Posterior vena cava (tissue), 2 donors: ENCODE data around the gene HM13. TPM values are rescaled to one million over a fixed set of nuclear protein-coding genes. Genes with fewer than 3 reads are reported as not detected.
"Not testable (repeated sequence)": the region's sequence is repeated elsewhere in the genome, so short reads cannot be mapped to it uniquely, and the experiment has no call there.

Experiments
- DNase-seq: peaks from one replicate; pipeline ENCODE4 v3.0.0-alpha.2; 2020; ENCODE audit warnings: low spot score
- intact Hi-C, 2 donors: fragments of 100-400 bp; cut with DNase I; formaldehyde crosslinking; loops; one replicate each; pipeline versions ENCODE4 v1.14.1 to v1.14.2; 2022 to 2023
- total RNA-seq, 2 donors: library from RNA; stranded (reverse); fragmentation: NEBNext Ultra II Directional; extraction: Animal tissue kit (Norgen Biotek cat#: 25700); gene quantifications; one replicate each; pipeline ENCODE4 v1.2.1, GENCODE V29; 2021
- donor health status: DM: yes; HTN: yes; CAD: no.
- donor health status: DM: yes; HTN: yes; CAD: no.

HM13 gene
- total RNA-seq, 2 donors from 2014 or later = 118 TPM

DNA sequence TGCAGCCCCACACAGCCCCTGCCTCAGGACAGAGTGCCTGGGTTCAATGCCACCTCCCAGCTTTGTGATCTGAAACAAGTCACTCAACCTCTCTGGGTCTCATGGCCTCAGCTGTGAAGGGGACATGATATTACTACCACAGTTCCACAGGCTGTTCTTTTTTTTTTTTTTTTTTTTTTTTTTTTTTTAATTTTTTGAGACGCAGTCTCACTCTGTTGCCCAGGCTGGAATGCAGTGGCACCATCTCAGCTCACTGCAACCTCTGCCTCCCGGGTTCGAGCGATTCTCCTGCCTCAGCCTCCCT lies 82.1 kb downstream of the HM13 start:
- not testable (repeated sequence) for DNase-seq
- intact Hi-C loops = loop anchor here in 1 of 2 donors (5.0 kb wide), 1 partner anchor 756 kb away; no protein-coding TSS in a partner anchor

DNA sequence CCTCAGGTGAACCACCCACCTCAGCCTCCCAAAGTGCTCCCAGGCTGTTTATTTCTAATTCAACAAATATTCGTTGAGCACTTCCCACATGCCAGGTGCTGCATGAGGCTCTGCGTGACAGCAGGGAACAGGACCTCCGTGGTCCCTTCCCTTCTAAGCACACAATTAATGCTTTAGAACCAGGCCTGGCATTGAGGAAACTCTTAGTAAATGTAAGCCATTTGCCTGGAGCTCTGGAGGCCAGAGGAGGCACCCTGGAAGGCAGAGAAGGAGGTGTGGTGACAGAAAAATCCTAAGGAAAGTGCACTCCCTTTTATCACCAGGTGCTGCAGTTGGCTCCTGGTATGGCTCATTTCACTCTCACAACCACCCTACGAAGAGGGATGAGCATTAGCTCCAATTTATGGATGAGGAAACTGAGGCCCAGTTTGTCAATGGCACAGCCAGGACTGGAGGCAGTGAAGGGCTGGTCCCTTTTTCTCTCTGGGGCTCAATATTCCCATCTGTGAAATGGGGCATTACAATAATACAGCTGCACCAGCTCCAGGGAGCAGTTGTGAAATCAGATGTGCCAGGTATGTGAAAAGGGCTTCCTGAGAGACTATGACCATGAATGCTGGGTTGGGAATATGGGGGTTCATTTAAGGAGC lies 82.7 kb downstream of the HM13 start:
- intact Hi-C loops = loop anchor here in 1 of 2 donors (5.0 kb wide), 1 partner anchor 755 kb away; no protein-coding TSS in a partner anchor
- no peak for DNase-seq

DNA sequence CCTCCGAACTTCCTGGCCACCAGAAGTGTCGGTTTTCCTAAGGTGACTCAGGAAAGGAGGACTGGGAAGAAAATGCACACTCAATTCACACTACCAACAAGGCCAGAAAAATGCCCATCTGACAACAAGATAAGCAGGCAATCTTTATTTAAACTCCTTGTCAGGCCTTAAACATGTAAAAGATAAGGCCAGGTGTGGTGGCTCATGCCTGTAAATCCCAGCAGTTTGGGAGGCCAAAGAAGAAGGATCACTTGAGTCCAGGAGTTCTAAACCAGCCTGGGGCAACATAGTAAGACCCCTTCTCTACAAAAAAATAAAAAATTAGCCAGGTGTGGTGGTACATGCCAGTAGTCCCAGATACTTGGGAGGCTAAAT lies 83.2 kb downstream of the HM13 start:
- intact Hi-C loops = loop anchor here in 1 of 2 donors (5.0 kb wide), 1 partner anchor 755 kb away; no protein-coding TSS in a partner anchor
- DNase-seq = no peak

DNA sequence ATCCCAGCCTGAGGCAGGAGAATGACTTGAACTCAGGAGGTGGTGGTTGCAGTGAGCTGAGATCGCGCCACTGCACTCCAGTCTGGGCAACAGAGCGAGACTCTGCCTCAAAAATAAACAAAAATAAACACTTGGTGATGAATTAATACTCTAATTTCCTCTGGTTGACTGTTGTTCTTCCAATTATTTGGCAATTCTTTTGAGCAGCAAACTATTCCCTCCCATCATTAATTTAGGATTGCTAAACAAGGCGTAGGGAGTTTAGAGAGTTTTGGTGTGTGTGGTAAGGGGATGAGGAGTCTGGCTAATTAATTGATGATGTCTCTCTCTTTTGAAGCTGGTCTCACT lies 88.2 kb downstream of the HM13 start:
- no peak for DNase-seq
- intact Hi-C loops = no loop called here

DNA sequence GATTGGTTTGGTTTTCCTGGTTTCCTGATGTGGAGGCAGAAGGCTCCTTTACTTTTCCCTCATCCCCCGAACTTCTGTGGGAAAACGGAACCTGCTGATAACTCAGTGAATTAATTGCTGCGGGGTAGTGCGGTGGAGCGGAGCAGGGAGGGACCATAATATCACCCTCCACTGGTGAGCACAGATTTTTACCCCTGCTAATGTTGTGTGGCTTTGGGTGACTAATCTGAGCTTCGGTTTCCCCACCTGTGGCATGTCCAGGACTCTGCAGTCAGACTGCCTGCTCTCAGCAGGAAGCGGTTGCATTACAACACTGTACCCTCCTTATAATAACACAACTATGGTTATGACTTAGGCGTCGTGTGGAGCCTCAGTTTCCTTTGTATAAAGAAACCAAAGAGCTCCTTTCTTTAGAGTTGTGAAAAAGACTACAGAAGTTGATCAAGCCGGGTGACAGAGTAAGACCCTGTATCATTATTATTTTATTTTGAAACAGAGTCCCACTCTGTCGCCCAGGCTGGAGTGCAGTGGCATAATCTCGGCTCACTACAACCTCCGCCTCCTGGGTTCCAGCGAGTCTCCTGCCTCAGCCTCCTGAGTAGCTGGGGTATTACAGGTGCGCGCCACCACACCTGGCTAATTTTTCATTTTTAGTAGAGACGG lies 88.7 kb downstream of the HM13 start:
- intact Hi-C loops = no loop called here

DNA sequence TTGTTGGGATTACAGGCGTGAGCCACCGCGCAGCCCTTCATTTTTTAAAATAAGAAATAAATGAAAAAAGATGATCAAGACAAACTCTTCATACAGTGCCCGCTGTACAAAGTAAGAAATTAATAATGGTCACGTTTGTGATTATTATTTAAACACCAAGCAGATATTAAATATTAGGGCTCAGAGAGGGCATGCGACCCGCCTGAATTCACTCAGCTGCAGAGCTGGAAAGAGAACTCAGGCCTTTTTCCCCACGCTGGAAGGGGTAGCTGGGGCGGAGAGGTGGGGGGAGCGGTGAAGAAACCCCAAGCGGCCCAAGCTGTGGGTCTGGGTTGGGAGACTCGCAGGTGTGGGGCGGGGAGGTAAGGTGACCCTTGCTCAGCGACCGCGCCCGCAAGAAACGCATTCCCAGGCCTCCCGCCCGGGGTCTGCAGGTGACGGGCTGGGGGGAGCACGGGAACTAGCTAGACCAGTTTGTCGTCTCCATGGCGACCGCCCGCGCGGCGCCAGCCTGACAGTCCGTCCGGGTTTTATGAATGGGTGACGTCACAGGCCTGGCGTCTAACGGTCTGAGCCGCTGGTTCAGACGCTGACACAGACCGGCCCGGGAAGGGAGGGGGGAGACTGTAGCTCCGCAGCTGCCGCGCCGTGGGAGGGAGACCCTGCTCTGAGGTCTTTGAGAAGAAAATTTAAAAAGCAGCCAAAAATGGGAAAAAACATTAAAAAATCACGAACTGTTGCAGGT lies 89.8 kb downstream of the HM13 start:
- intact Hi-C loops = no loop called here
- DNase-seq = peak; percentile 98

More for the DNA sequence above, 88.7 kb downstream of the HM13 start:
- DNase-seq = no peak

DNA sequence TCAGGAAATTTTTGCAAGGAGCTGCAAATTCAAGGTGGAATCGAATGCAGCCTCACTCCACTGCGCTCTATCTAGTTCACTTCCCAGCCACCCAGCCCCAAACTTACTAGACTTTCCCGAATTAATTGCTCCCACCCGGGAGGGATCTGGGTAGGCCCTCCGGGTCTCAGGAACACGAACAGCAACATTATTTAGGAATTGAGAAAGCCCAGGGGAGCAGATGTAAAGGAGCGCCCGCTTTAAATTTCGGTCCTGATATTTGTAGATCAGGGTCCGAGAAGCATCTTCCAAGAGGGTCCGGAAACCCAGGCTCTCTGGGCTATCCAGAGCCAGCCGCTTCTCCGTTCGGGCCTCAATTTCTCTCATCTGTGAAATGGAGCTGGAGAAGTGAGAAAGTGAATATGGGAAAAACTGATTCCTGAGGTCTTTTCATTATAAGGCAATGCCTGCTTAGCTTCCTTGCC lies 90.4 kb downstream of the HM13 start:
- DNase-seq = no peak
- intact Hi-C loops = no loop called here

DNA sequence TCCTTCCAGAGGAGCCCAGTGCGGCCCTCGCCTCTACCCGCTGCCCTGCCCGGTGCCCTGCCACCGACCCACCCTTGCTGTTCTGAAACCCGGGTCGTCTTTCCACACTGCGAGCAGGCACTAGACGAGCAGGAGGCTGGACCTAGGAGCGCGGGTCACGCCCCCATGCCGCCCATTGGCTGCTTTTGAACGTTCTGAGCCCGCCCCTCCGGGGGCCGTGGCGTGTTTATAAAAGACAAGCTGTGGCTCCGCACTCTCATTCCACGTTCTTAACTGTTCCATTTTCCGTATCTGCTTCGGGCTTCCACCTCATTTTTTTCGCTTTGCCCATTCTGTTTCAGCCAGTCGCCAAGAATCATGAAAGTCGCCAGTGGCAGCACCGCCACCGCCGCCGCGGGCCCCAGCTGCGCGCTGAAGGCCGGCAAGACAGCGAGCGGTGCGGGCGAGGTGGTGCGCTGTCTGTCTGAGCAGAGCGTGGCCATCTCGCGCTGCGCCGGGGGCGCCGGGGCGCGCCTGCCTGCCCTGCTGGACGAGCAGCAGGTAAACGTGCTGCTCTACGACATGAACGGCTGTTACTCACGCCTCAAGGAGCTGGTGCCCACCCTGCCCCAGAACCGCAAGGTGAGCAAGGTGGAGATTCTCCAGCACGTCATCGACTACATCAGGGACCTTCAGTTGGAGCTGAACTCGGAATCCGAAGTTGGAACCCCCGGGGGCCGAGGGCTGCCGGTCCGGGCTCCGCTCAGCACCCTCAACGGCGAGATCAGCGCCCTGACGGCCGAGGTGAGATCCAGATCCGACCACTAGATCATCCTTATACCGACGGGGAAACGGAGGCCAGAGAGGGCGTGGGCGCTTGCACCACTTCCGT lies 91.0 kb downstream of the HM13 start, which contains the start of gene ID1:
Gene ID1, plus strand, starts transcription at position 259 of the 871 bp plus-strand sequence. Its CDS starts 99 bp downstream, at position 358.
- DNase-seq = peak; percentile 98
- intact Hi-C loops = no loop called here

DNA sequence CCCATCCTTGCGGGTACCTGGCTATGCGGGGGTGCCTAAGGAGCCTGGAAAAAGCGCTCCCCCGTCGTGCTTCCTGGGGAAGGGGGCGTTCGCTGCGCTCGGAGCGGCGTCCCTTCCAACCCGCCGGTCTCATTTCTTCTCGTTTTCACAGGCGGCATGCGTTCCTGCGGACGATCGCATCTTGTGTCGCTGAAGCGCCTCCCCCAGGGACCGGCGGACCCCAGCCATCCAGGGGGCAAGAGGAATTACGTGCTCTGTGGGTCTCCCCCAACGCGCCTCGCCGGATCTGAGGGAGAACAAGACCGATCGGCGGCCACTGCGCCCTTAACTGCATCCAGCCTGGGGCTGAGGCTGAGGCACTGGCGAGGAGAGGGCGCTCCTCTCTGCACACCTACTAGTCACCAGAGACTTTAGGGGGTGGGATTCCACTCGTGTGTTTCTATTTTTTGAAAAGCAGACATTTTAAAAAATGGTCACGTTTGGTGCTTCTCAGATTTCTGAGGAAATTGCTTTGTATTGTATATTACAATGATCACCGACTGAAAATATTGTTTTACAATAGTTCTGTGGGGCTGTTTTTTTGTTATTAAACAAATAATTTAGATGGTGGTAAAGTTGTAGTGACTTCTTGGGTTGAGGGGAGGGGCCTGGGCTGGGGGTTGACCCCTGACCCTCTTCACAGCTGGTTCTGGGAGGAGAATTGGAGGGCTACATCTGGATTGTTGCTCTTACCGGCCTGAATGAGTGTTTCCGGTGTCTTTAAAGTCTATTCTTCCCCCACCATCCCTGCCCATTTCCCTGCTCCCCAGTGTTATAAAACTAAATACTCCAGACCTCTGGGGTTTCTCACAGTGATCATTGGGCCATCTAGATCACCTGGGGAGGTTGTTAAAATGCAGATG lies 91.9 kb downstream of the HM13 start:
- peak; percentile 82 for DNase-seq
- intact Hi-C loops = no loop called here

DNA sequence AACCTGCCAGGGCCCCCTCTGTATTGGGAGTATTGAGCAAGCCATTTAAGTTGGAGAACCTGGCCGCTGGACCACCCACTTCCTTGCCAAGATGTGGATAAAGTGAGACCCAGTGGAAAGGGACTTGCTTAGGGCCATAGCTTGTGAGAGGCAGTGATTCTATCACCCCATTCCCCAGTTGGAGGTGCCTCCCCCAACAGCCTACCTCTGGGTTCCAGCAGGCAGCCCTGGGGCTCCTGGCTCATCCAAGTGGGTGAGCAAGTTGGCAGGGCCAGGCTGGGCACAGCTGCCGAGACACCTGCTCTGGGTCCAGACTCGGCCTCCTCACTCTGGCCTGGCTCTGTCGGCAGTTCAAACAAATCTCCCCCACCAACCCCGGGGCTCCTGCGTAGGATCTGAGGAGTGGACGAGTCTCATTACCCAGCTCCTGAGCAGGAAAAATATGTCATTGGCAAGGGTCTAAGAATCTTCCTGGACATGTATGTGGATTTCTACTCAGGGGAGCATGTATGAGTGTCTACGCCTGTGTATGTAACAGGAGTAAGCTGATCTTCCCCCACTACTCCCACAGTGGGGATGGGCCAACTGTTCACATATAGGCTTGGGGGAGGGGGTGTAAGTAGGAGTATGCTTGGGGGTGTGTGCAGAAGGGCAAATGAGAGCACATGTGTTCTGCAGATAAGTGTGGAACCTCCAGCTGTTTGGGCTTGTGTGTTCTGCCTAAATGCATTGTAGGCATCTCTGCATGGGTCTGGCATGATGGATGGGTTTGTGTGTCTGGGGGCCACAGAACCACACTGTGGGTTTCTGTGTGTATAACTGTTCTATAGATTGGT lies 92.8 kb downstream of the HM13 start:
- peak; percentile 83 for DNase-seq
- intact Hi-C loops = no loop called here

DNA sequence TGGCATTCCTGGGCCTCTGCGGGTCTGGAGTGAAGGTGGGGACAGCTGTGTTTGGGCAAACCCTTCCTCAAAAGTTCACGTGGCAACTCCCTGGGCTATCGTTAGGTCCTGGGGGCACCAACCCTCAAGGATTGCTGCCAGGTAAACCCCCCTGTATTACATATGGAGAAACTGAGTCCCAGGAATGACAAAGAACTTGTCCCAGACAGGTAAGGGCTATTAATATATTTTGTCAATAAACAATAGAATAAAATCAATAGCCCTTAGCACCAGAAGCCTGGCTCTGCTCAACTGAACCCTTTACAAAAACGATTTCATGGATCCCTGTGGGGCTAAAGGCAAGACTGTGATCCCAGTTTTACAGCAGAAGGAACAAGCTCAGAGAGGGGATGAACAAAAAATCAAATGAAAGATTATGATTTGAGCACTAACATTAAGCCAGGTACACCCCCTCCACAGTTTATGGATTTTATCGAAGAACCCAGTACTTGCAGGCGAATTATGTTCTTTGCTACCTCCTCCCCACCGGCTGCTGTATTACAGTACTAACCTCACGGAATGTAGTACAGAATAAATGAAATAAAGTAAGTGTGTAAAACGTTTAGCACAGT lies 93.5 kb downstream of the HM13 start:
- intact Hi-C loops = no loop called here
- DNase-seq = no peak

DNA sequence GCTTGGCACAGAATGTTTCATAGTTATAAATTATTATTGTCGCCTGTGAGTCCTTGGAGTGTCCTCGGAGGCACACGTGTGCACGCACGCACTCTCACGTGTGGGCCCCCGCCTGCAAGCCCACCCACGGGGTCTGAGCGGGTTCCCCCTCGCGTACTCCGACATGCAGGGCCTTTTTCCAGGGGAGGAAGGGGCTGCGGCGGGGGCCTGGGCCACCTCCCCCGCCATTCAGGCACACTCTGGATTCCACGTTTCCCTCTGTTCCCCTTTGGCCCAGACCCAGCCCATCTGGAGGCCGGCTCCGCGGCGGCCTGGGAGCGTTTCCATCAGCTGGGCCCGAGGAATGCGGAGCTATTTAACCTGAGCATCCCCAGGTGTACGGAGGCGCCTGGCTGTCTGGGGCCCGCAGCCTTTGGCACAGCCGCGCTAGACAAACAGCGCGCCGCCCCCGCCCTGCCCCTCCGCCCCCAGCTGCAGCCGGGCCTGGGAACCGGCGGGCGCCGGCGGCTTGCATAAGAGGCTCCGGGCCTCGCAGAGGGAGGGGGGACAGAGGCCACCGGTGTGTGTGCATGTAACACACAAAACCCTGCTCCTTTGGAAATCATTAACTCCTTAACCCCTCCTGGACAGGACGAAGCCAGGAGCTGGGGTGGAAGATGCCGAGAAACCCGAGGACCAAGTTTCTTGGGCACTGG lies 94.2 kb downstream of the HM13 start:
- intact Hi-C loops = no loop called here
- peak; percentile 90 for DNase-seq

DNA sequence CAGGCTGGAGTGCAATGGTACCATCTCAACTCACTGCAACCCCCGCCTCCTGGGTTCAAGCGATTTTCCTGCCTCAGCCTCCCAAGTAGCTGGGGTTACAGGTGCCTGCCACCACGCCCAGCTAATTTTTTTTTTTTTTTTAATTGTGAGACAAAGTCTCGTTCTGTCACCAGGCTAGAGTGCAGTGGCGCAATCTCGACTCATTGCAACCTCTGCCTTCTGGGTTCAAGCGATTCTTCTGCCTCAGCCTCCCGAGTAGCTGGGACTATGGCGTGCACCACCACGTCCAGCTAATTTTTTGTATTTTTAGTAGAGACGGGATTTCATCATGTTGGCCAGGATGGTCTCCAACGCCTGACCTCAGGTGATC lies 98.0 kb downstream of the HM13 start:
- not testable (repeated sequence) for DNase-seq
- intact Hi-C loops = loop anchor here in 1 of 2 donors (2.0 kb wide), 1 partner anchor 49 kb away; no protein-coding TSS in a partner anchor

DNA sequence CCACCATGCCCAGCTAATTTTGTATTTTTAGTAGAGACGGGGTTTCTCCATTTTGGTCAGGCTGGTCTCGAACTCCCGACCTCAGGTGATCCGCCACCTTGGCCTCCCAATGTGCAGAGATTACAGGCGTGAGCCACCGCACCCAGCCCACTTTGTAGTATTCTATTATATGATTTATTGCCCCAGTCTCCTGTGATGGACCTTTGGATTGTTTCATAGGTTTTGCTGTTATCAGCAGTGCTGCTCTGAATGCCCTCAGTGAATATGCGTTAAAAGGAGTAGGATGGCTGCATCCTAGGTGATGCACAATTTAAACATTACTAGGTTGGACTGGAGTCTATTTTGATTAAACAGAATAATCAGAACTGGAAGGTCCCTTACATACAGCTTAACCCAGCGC lies 101.2 kb downstream of the HM13 start:
- intact Hi-C loops = no loop called here
- no peak for DNase-seq

DNA sequence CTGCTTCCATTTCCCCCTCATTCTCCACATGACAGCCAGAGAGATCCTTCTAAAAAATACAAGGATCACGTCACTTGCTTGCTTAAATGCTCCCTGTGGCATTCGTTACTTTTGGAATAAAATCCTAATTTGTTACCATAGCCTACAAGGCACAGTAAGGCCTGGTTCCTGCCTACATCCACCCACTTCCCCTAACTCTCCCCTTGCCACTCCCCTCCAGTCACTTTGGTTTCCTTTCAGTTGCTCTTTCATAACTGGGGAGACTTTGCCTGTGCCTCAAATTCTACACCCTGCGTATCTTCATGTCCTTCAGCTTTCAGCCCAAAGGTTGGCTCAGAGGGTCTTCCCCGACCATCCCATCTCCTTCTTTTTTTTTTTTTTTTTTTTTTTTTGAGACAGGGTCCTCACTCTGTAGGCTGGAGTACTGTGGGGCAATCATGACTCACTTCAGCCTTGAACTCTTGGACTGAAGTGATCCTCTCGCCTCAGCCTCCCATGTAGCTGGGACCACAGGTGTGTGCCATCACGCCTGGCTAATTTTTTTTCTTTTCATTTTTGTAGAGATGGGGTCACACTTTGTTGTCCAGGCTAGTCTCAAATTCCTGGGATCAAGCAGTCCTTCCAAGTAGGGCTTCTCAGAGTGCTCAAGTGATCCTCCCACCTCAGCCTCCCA lies 103.3 kb downstream of the HM13 start:
- intact Hi-C loops = no loop called here
- DNase-seq = no peak
